Caco-2 (cell line): ENCODE measurements around the gene EXOC3. TPM values are rescaled to one million over a fixed set of nuclear protein-coding genes. Genes with fewer than 3 reads are reported as not detected.
A peak's percentile ranks its signal among the peaks of the same experiment; 100 is the strongest.

Experiments used
- BruUV-seq: library from RNA; stranded (reverse); fragments of 400-500 nt; replicated peaks from 2 replicates; lab custom pipeline; 2021; lab: Mats Ljungman, UMichigan
- CTCF ChIA-PET: fragments of 300-600 bp; sonication (Branson Sonifier 250); formaldehyde crosslinking; loops from one replicate; lab custom pipeline; 2022; ENCODE audit warnings: antibody characterized with exemption; lab: Charles Lee
- POLR2A ChIA-PET: fragments of 300-600 bp; sonication (Branson Sonifier 250); formaldehyde crosslinking; loops from one replicate; lab custom pipeline; 2022; ENCODE audit warnings: antibody characterized with exemption; lab: Charles Lee
- DNase-seq, 2 experiments: peaks; one replicate each; pipeline versions ENCODE4 v3.0.0 to v3.0.0-alpha.2; 2020 to 2022
- H3K27me3 ChIP-seq: replicated peaks from 2 replicates; pipeline ENCODE4 v1.6.0; 2011; ENCODE audit warnings: low read length; ENCODE audit not compliant: control insufficient read depth, insufficient read depth
- H3K36me3 ChIP-seq: 2 replicates; pipeline ENCODE4 v1.5.1; 2011; ENCODE audit warnings: low read length; ENCODE audit not compliant: control insufficient read depth, insufficient read depth
- H3K4me1 ChIP-seq: fragments of 250-450 bp; sonication (Bioruptor Pico); 2 replicates; pipeline ENCODE4 v1.5.1; 2020; ENCODE audit warnings: mild to moderate bottlenecking
- H3K4me3 ChIP-seq: 2 replicates; pipeline ENCODE4 v1.5.1; 2011; ENCODE audit warnings: low read depth, mild to moderate bottlenecking, control low read depth, low read length
- H3K9me3 ChIP-seq: fragments of 250-450 bp; sonication (Bioruptor Pico); 2 replicates; pipeline ENCODE4 v1.5.1; 2020; ENCODE audit warnings: mild to moderate bottlenecking, moderate library complexity
- H3K27ac Mint-ChIP-seq: one replicate; pipeline ENCODE4 v1.8.0; 2022; ENCODE audit warnings: mixed read lengths; ENCODE audit not compliant: unreplicated experiment
- H3K27me3 Mint-ChIP-seq: one replicate; pipeline ENCODE4 v1.8.0; 2022; ENCODE audit warnings: mixed read lengths; ENCODE audit not compliant: insufficient read depth, unreplicated experiment
- H3K36me3 Mint-ChIP-seq: one replicate; pipeline ENCODE4 v1.8.0; 2022; ENCODE audit warnings: mild to moderate bottlenecking, mixed read lengths; ENCODE audit not compliant: insufficient read depth, unreplicated experiment
- H3K4me1 Mint-ChIP-seq: one replicate; pipeline ENCODE4 v1.8.0; 2022; ENCODE audit warnings: low read depth, mixed read lengths; ENCODE audit not compliant: unreplicated experiment
- H3K4me3 Mint-ChIP-seq: one replicate; pipeline ENCODE4 v1.8.0; 2022; ENCODE audit warnings: mild to moderate bottlenecking, moderate library complexity, mixed read lengths; ENCODE audit not compliant: unreplicated experiment
- H3K9me3 Mint-ChIP-seq: one replicate; pipeline ENCODE4 v1.8.0; 2022; ENCODE audit warnings: mixed read lengths; ENCODE audit not compliant: unreplicated experiment
- intact Hi-C: fragments of 100-400 bp; cut with micrococcal nuclease; formaldehyde crosslinking; loops from one replicate; pipeline ENCODE4 v1.10.0; 2022; ENCODE audit not compliant: unreplicated experiment
- total RNA-seq: library from RNA; stranded (reverse); gene quantifications from 2 replicates; pipeline ENCODE4 v1.2.3, GENCODE V29; 2022
- TF ChIP-seq, protein P1 (sequence below), 2 experiments: fragments of 200-600 bp in 1 of 2; IDR thresholded peaks; 1 replicate in 1 of 2; 2 replicates in 1 of 2; pipeline versions ENCODE4 v1.5.1 to v1.8.0; 2011 to 2022; ENCODE audit warnings: antibody characterized with exemption in 1 of 2, control low read depth in 1 of 2, inconsistent platforms in 1 of 2, low read depth in 1 of 2, low read length in 1 of 2, mild to moderate bottlenecking in 1 of 2, moderate library complexity in 1 of 2; ENCODE audit not compliant: insufficient read depth in 1 of 2, severe bottlenecking in 1 of 2, unreplicated experiment in 1 of 2

The EXOC3 gene
- total RNA-seq, 1 experiment from 2014 or later: 44.5 TPM

DNA sequence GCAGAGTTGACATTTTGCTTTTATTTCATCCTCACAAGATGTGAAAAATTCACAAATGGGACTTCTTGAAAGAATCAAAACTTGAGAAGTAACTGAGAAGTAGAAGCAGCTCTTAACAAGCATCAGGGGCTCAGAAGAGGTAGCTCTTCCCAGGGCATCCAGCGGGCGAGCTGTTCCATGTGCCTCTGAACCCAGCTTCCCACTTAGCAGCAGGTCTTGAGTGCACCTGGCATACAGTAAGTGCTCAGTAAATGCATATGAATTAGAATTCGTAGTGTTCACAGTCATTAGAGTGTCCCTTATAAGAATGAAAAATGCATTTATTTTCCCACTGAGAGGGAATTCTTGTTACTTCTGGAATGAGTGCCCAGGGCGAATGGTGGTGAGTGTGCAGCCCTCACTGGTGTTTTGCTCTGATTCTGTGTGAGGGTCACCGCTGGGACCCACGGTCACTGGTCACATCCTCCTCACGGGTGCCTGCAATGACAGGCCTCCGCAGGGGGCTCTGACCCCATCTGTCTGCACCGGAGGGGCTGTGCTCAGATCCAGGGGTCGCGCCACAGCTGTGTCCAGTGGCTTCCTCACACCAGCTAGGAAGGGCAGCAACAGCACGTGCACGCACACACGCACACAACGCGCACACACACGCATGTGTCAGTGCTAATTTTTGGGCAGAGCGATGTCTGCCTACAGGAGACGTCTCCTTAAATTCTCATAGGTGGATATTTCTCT is 26.9 kb downstream of the EXOC3 start:
- ChIA-PET POLR2A (no interaction called here), CTCF (interaction anchor here (1.3 kb wide), 1 partner anchor 24 kb away, joined by 5 read pairs; no protein-coding TSS in a partner anchor)
- H3K27me3 Mint-ChIP-seq: no peaks in the 10 kb centered on the region
- no peak overlapping the region for H3K4me3 Mint-ChIP-seq
- Histone ChIP-seq H3K4me1 (no peaks in the 10 kb centered on the region), H3K4me3 (no peak overlapping the region), H3K9me3 (no peaks in the 10 kb centered on the region), H3K27me3 (no peaks in the 10 kb centered on the region), H3K36me3 (no peaks in the 10 kb centered on the region)
- peaks cover 25% of the 10 kb centered on the region for H3K36me3 Mint-ChIP-seq
- intact Hi-C loops: no loop called here
- TF ChIP-seq, protein P1, sequence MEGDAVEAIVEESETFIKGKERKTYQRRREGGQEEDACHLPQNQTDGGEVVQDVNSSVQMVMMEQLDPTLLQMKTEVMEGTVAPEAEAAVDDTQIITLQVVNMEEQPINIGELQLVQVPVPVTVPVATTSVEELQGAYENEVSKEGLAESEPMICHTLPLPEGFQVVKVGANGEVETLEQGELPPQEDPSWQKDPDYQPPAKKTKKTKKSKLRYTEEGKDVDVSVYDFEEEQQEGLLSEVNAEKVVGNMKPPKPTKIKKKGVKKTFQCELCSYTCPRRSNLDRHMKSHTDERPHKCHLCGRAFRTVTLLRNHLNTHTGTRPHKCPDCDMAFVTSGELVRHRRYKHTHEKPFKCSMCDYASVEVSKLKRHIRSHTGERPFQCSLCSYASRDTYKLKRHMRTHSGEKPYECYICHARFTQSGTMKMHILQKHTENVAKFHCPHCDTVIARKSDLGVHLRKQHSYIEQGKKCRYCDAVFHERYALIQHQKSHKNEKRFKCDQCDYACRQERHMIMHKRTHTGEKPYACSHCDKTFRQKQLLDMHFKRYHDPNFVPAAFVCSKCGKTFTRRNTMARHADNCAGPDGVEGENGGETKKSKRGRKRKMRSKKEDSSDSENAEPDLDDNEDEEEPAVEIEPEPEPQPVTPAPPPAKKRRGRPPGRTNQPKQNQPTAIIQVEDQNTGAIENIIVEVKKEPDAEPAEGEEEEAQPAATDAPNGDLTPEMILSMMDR (IDR thresholded peaks at IDR 0.05; ENCODE audit: insufficient read depth in 1 of 2, low read depth in 1 of 2, low read length in 1 of 2, severe bottlenecking in 1 of 2, unreplicated experiment in 1 of 2): no peak
- no peak overlapping the region for H3K27ac Mint-ChIP-seq
- DNase-seq: no peak
- H3K9me3 Mint-ChIP-seq: no peaks in the 10 kb centered on the region
- H3K4me1 Mint-ChIP-seq: peaks cover 7% of the 10 kb centered on the region
- BruUV-seq: no TSS peak

DNA sequence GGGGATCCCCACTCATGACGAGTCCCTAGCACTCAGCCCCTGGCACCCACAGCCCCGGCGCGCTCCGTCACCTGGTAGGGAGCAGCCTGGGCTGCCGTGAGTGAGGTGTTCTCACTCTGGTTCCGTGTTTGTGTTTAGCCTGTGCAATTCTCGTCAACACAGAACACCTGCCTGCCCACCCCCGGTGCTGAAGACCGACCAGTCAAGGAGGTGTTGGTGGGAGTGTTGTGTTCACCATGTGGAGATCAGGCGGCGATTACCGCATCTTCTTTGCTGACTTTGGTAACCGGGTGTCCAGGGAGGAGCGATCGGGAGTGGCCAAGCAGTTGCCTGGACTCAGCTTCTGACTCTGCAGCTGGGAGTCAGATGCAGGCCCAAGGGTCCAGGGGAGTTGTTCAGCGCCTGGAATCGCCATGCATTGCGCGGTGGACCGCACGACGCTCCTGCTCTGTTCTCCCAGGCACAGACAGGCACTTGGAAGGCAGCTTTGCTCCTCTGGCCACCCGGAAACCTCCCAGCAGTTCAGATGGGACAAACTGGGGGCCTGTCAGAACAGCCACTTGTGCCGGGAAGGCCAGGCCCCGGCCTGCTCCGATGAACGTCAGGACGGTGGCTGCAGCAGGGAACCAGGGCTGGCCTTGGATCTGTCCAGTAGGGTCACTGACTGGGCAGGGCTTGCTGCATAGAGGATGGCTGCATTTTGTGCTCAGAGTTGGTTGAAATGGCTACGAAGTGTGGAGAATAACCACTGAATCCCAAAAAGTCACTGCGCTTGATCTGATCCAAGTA is 28.2 kb downstream of the EXOC3 start:
- Mint-ChIP-seq H3K27ac (no peak overlapping the region), H3K36me3 (peaks cover 21% of the 10 kb centered on the region), H3K4me1 (peaks cover 7% of the 10 kb centered on the region), H3K9me3 (no peaks in the 10 kb centered on the region), H3K4me3 (peak overlapping the region; percentile 85), H3K27me3 (no peaks in the 10 kb centered on the region)
- POLR2A ChIA-PET: interaction anchor here (0.6 kb wide), 1 partner anchor 25 kb away, joined by 4 read pairs; no protein-coding TSS in a partner anchor
- Histone ChIP-seq H3K4me1 (no peaks in the 10 kb centered on the region), H3K36me3 (no peaks in the 10 kb centered on the region), H3K27me3 (no peaks in the 10 kb centered on the region), H3K4me3 (peak overlapping the region; percentile 98), H3K9me3 (no peaks in the 10 kb centered on the region)
- CTCF ChIA-PET: interaction anchor here (1.0 to 1.9 kb wide), 3 partner anchors 24 to 150 kb away, joined by 3 to 9 read pairs (median 5); no protein-coding TSS in a partner anchor
- DNase-seq: no peak
- BruUV-seq: no TSS peak
- TF ChIP-seq, protein P1 (IDR thresholded peaks at IDR 0.05; ENCODE audit: insufficient read depth in 1 of 2, low read depth in 1 of 2, low read length in 1 of 2, severe bottlenecking in 1 of 2, unreplicated experiment in 1 of 2): no peak
- intact Hi-C loops: no loop called here

DNA sequence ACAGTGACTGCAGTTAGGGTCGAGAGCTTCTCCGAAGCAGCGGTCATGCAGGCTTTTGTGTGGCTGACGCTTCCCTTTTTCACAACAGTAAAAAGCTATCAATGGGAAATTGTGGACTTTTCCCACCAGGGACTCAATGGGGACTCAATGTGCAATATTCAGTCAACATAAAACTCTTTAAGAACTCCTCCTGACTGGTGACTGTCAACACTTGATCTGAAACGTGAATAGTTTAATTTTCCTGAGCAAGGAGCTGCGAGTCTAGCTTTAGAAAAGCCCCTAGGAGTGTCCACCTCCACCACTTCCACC is 28.7 kb downstream of the EXOC3 start:
- Histone ChIP-seq H3K4me3 (peak overlapping the region; percentile 98), H3K9me3 (no peaks in the 10 kb centered on the region), H3K36me3 (no peaks in the 10 kb centered on the region), H3K4me1 (no peaks in the 10 kb centered on the region), H3K27me3 (no peaks in the 10 kb centered on the region)
- peaks cover 7% of the 10 kb centered on the region for H3K4me1 Mint-ChIP-seq
- BruUV-seq: no TSS peak
- ChIA-PET CTCF (interaction anchor here (0.7 to 1.9 kb wide), 4 partner anchors 25 to 287 kb away, joined by 3 to 9 read pairs (median 4); no protein-coding TSS in a partner anchor), POLR2A (interaction anchor here (0.5 to 0.6 kb wide), 2 partner anchors 25 to 254 kb away, joined by 4 read pairs; partner anchors contain the start of genes CCDC127 and SDHA)
- H3K27ac Mint-ChIP-seq: peak overlapping the region; percentile 87
- peaks cover 21% of the 10 kb centered on the region for H3K36me3 Mint-ChIP-seq
- H3K4me3 Mint-ChIP-seq: peak overlapping the region; percentile 85
- DNase-seq: no peak
- H3K9me3 Mint-ChIP-seq: no peaks in the 10 kb centered on the region
- H3K27me3 Mint-ChIP-seq: no peaks in the 10 kb centered on the region
- intact Hi-C loops: no loop called here
- TF ChIP-seq, protein P1 (IDR thresholded peaks at IDR 0.05; ENCODE audit: insufficient read depth in 1 of 2, low read depth in 1 of 2, low read length in 1 of 2, severe bottlenecking in 1 of 2, unreplicated experiment in 1 of 2): no peak
